ENCODE measurements around the gene DLGAP1. TPM values are rescaled to one million over a fixed set of nuclear protein-coding genes. Genes with fewer than 3 reads are reported as not detected.

Gene DLGAP1
- total and polyA plus RNA-seq, 2 donors = 0.24 to 0.41 TPM

DNA sequence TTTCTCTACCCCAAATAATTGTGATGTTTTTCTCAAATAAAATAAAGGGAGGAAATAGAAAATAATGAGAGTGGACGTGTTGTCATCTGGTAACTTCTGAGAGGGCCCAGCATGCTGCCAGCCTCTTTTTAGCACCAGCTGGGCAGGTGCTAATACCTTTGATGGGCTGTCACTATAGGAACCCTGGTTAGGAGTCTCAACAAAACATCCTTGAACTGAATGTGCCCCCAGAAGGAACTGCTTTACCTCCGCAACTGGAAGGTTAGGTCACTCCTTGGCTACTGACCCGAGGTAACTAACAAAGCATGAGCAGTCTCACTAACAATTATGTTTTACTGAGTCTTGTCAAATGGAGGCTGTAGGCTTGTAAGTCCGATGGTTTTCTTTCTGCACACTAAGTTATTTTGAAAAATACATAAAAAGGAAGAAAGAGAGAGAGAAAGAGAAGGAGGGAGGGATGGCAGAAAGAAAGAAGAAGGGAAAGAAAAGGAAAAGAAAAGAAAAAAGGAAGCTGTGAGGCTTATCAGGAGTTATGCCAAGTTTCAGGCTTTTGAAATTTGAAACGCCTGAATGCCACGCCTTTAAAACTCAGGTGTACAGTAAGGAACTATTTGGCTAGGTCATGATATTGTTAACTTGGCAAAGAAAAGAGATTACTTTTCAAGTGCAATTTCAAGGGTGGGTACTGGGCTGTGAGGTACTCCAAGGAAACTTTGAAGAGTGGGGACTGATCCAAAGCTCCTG lies 914.1 kb downstream of the DLGAP1 start:
- WGBS = 88% methylated on average over 6 of the region's 6 CpGs
- no peak for DNase-seq (ENCODE audit: low read depth in 6 of 9, low spot score in 9 of 9)
- no peaks in the 10 kb centered on the region for H3K36me3 ChIP-seq (ENCODE audit: control insufficient read depth in 2 of 2, insufficient read depth in 2 of 2, low read length in 1 of 2)
- H3K27ac ChIP-seq (ENCODE audit: low read depth in 1 of 2, low read length in 1 of 2) = no peak overlapping the region
- no peak overlapping the region for H3K4me3 ChIP-seq (ENCODE audit: low read length in 2 of 2)
- H3K9me3 ChIP-seq (ENCODE audit: control insufficient read depth in 2 of 2, insufficient read depth in 1 of 2, low read length in 1 of 2) = no peaks in the 10 kb centered on the region
- no peaks in the 10 kb centered on the region for H3K27me3 ChIP-seq (ENCODE audit: control insufficient read depth in 2 of 2, insufficient read depth in 1 of 2, low read length in 1 of 2)
- H3K4me1 ChIP-seq (ENCODE audit: control insufficient read depth in 2 of 2, insufficient read depth in 2 of 2, low read length in 2 of 2) = peaks cover 0 to 2% of the 10 kb centered on the region in 2 donors

DNA sequence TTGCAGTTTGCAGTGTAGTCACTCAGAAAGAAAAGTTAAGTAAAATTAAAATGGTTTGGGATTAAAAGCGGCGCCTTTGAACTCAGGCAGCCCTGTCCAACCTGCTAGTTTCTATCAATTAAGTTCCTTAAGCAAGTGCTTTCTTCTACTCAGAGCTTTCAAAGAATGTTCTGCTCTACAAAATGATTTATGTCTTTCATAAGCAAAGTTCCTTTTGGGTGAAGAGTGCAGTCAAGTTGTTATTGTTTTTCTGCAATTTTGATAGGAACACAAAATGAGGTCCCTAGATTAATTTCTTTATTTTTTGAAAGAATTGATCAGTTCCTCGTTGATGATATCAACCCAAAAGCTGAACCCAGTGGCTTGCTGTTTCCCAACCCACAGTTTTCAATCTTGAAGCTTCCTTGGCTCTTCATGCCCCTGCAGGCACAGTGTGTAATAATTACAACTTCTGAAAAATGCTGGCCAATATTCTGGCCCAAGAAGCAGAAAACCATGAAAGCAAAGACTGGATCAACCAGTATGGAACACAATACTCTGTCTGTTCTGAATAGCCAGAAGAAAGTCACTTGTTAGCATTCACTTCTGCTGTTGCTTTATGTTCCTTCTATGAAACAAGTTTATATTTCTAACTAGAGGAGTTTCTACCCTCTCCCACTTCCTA lies 916.0 kb downstream of the DLGAP1 start:
- no peaks in the 10 kb centered on the region for H3K9me3 ChIP-seq (ENCODE audit: control insufficient read depth in 2 of 2, insufficient read depth in 1 of 2, low read length in 1 of 2)
- no peak overlapping the region for H3K4me3 ChIP-seq (ENCODE audit: low read length in 2 of 2)
- H3K4me1 ChIP-seq (ENCODE audit: control insufficient read depth in 2 of 2, insufficient read depth in 2 of 2, low read length in 2 of 2) = peaks cover 0 to 2% of the 10 kb centered on the region in 2 donors
- H3K27ac ChIP-seq (ENCODE audit: low read depth in 1 of 2, low read length in 1 of 2) = peak overlapping the region in 1 of 2 donors; percentile 3
- no peak for DNase-seq (ENCODE audit: low read depth in 6 of 9, low spot score in 9 of 9)
- WGBS = 72% methylated on average over 3 of the region's 3 CpGs
- no peaks in the 10 kb centered on the region for H3K36me3 ChIP-seq (ENCODE audit: control insufficient read depth in 2 of 2, insufficient read depth in 2 of 2, low read length in 1 of 2)
- no peaks in the 10 kb centered on the region for H3K27me3 ChIP-seq (ENCODE audit: control insufficient read depth in 2 of 2, insufficient read depth in 1 of 2, low read length in 1 of 2)

DNA sequence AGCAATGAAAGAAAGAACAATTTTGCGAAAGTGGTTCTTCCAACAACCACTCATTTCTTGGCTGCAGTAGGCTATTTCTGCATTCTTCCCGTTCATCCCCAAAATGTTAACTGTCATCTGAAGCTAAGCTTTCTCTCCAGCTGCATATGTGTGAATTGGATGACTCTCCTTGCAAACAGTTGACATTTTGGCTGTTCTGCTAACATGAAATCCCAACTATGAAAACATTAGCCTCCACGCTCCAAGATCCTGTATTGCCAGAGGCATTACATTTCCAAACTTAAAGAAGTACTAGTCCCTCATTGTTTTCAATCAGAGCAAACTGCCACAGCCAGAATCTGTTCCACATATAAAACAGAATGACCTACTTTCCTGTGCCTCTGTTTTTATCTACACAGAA lies 916.7 kb downstream of the DLGAP1 start:
- no peak overlapping the region for H3K4me3 ChIP-seq (ENCODE audit: low read length in 2 of 2)
- WGBS = 91% methylated on average over 3 of the region's 3 CpGs
- H3K36me3 ChIP-seq (ENCODE audit: control insufficient read depth in 2 of 2, insufficient read depth in 2 of 2, low read length in 1 of 2) = no peaks in the 10 kb centered on the region
- DNase-seq (ENCODE audit: low read depth in 6 of 9, low spot score in 9 of 9) = peak in 1 of 9 donors; percentile 6
- H3K27me3 ChIP-seq (ENCODE audit: control insufficient read depth in 2 of 2, insufficient read depth in 1 of 2, low read length in 1 of 2) = no peaks in the 10 kb centered on the region
- no peaks in the 10 kb centered on the region for H3K9me3 ChIP-seq (ENCODE audit: control insufficient read depth in 2 of 2, insufficient read depth in 1 of 2, low read length in 1 of 2)
- H3K4me1 ChIP-seq (ENCODE audit: control insufficient read depth in 2 of 2, insufficient read depth in 2 of 2, low read length in 2 of 2) = peaks cover 0 to 2% of the 10 kb centered on the region in 2 donors
- H3K27ac ChIP-seq (ENCODE audit: low read depth in 1 of 2, low read length in 1 of 2) = peak overlapping the region in 1 of 2 donors; percentile 3

DNA sequence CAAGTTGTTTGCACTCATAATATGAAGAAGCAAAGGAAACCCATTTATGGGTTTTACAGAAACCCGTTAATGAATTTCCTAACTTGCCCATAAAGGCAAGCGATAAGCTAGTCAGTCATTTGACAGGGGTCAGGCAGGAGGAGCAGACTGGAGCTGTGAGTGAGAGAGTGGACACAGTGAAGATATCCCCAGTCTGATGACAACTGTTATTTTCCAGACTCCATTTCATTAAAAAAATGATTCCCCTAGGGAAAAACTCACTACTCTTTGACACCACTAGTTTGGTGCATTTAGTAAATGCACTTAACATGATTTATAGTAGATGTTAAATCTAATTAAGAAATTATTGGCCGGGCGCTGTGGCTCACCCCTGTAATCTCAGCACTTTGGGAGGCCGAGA lies 924.3 kb downstream of the DLGAP1 start:
- Histone ChIP-seq H3K27ac (ENCODE audit: low read depth in 1 of 2, low read length in 1 of 2) (no peak overlapping the region), H3K36me3 (ENCODE audit: control insufficient read depth in 2 of 2, insufficient read depth in 2 of 2, low read length in 1 of 2) (no peaks in the 10 kb centered on the region), H3K4me1 (ENCODE audit: control insufficient read depth in 2 of 2, insufficient read depth in 2 of 2, low read length in 2 of 2) (peaks cover 0 to 5% of the 10 kb centered on the region in 2 donors), H3K27me3 (ENCODE audit: control insufficient read depth in 2 of 2, insufficient read depth in 1 of 2, low read length in 1 of 2) (no peaks in the 10 kb centered on the region), H3K4me3 (ENCODE audit: low read length in 2 of 2) (no peak overlapping the region), H3K9me3 (ENCODE audit: control insufficient read depth in 2 of 2, insufficient read depth in 1 of 2, low read length in 1 of 2) (no peaks in the 10 kb centered on the region)
- no peak for DNase-seq (ENCODE audit: low read depth in 6 of 9, low spot score in 9 of 9)
- WGBS = 98% methylated on average over 5 of the region's 5 CpGs

DNA sequence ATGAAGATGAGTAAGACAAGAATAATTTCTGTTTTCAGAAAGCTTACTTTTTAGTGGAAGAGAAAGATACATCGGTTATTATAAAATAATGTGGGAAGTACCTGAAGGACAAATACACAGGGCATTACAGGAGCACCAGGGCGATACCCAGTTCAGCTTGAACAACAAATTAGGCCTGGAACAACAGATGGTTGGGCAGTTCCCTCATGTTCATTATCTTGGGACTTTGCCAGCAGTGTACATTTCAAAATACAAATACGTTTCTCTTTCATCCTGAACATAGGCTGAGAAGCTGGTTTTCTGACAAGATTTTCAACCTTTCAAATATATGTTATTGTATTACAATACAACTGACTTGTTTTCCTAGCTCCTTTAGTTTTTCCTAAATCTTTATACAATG lies 925.5 kb downstream of the DLGAP1 start:
- H3K27ac ChIP-seq (ENCODE audit: low read depth in 1 of 2, low read length in 1 of 2) = no peak overlapping the region
- H3K27me3 ChIP-seq (ENCODE audit: control insufficient read depth in 2 of 2, insufficient read depth in 1 of 2, low read length in 1 of 2) = no peaks in the 10 kb centered on the region
- H3K4me3 ChIP-seq (ENCODE audit: low read length in 2 of 2) = no peak overlapping the region
- H3K4me1 ChIP-seq (ENCODE audit: control insufficient read depth in 2 of 2, insufficient read depth in 2 of 2, low read length in 2 of 2) = peaks cover 0 to 8% of the 10 kb centered on the region in 2 donors
- 76% methylated on average over 3 of the region's 3 CpGs for WGBS
- H3K9me3 ChIP-seq (ENCODE audit: control insufficient read depth in 2 of 2, insufficient read depth in 1 of 2, low read length in 1 of 2) = no peaks in the 10 kb centered on the region
- DNase-seq (ENCODE audit: low read depth in 6 of 9, low spot score in 9 of 9) = no peak
- no peaks in the 10 kb centered on the region for H3K36me3 ChIP-seq (ENCODE audit: control insufficient read depth in 2 of 2, insufficient read depth in 2 of 2, low read length in 1 of 2)

DNA sequence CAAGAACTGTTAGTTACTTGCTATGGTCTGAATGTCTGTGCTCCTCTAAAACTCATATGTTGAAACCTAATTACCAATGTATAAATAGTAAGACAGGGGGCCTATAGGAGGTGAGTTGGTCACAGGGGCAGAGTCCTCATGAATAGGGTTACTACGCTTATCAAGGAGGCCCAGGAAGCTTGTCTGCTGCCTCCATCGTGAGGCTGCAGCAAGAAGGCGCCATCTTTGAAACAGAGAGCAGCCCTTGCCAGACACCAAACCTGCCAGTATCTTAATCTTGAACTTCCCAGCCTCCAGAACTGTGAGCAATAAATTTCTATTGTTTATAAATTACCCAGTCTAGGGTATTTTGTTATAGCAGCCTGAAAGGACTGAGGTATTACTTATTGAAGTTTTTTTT lies 926.0 kb downstream of the DLGAP1 start:
- 98% methylated on average over 3 of the region's 3 CpGs for WGBS
- H3K36me3 ChIP-seq (ENCODE audit: control insufficient read depth in 2 of 2, insufficient read depth in 2 of 2, low read length in 1 of 2) = no peaks in the 10 kb centered on the region
- no peak overlapping the region for H3K27ac ChIP-seq (ENCODE audit: low read depth in 1 of 2, low read length in 1 of 2)

DNA sequence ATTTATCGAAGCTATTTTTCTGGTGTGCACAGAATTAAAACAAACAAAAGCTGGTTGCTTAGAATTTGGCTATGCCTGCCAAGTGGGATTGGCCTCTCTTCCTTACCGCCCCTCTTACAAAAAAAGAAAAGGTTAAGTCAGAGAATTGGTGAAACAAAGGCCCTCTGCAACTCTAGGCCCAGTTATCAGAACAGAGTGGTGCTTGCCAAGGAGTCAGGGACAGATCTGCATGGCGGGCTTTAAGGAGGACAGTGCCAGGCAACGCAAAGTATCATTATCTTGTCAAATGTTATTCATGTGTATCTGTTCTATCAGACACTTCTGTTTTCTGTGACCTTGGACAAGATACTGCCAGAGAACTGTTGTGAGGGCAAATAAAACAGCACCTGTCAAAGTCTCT lies 926.9 kb downstream of the DLGAP1 start:
- DNase-seq (ENCODE audit: low read depth in 6 of 9, low spot score in 9 of 9) = no peak
- WGBS = 74% methylated on average over 4 of the region's 4 CpGs
- no peak overlapping the region for H3K27ac ChIP-seq (ENCODE audit: low read depth in 1 of 2, low read length in 1 of 2)
- H3K27me3 ChIP-seq (ENCODE audit: control insufficient read depth in 2 of 2, insufficient read depth in 1 of 2, low read length in 1 of 2) = no peaks in the 10 kb centered on the region
- peaks cover 0 to 8% of the 10 kb centered on the region in 2 donors for H3K4me1 ChIP-seq (ENCODE audit: control insufficient read depth in 2 of 2, insufficient read depth in 2 of 2, low read length in 2 of 2)
- H3K9me3 ChIP-seq (ENCODE audit: control insufficient read depth in 2 of 2, insufficient read depth in 1 of 2, low read length in 1 of 2) = peaks cover 0 to 5% of the 10 kb centered on the region in 2 donors
- no peaks in the 10 kb centered on the region for H3K36me3 ChIP-seq (ENCODE audit: control insufficient read depth in 2 of 2, insufficient read depth in 2 of 2, low read length in 1 of 2)
- H3K4me3 ChIP-seq (ENCODE audit: low read length in 2 of 2) = no peak overlapping the region

More for the DNA sequence above, 926.0 kb downstream of the DLGAP1 start:
- H3K4me3 ChIP-seq (ENCODE audit: low read length in 2 of 2) = no peak overlapping the region
- H3K27me3 ChIP-seq (ENCODE audit: control insufficient read depth in 2 of 2, insufficient read depth in 1 of 2, low read length in 1 of 2) = no peaks in the 10 kb centered on the region
- H3K9me3 ChIP-seq (ENCODE audit: control insufficient read depth in 2 of 2, insufficient read depth in 1 of 2, low read length in 1 of 2) = peaks cover 0 to under 1% of the 10 kb centered on the region in 2 donors
- DNase-seq (ENCODE audit: low read depth in 6 of 9, low spot score in 9 of 9) = no peak
- peaks cover 0 to 8% of the 10 kb centered on the region in 2 donors for H3K4me1 ChIP-seq (ENCODE audit: control insufficient read depth in 2 of 2, insufficient read depth in 2 of 2, low read length in 2 of 2)

DNA sequence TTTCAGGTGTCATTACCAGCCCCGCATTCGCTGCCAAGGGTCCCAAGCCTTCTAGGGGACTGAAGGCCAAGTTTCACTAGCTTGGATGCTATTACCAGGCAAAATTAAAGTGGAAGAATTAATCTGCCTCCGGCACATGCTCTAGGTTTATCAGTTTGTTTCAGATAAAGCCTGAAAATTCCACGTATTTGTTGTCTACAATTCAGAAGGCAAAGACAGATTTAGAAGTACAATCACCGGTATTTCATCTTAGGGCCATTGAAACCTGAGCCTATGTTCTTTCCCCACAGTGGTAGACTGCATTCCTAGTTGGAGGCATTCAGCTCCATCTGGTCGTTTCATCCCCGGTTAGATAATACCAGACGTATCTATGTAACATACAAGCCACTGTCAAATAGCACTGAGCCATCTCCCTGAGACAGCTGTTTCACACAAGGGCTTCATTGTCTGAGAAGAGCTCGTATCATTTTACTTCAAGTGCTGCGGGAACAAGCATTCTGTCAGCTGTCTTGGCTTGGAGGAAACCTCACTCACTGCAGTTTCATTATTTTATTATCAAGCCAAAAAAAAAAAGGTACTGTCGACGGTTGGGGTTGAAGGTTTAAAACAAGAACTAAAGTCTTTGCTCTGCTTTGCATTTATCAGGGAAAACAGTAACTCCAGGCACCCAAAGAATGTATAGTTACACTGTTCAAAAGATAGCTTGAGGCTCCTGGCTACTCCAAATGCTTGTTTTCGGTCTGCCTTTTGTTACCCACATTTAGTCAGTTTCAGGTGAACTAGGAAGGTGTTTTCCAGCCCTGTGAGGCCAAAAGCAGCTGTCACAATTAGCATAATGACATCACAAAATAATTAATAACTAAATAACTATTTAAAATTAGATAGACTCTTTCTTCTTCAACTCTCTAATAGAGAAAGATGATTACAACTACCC lies 928.4 kb downstream of the DLGAP1 start:
- H3K4me3 ChIP-seq (ENCODE audit: low read length in 2 of 2) = no peak overlapping the region
- peak overlapping the region in 1 of 2 donors; percentile 4 for H3K27ac ChIP-seq (ENCODE audit: low read depth in 1 of 2, low read length in 1 of 2)
- H3K27me3 ChIP-seq (ENCODE audit: control insufficient read depth in 2 of 2, insufficient read depth in 1 of 2, low read length in 1 of 2) = no peaks in the 10 kb centered on the region
- H3K9me3 ChIP-seq (ENCODE audit: control insufficient read depth in 2 of 2, insufficient read depth in 1 of 2, low read length in 1 of 2) = peaks cover 0 to 5% of the 10 kb centered on the region in 2 donors
- H3K4me1 ChIP-seq (ENCODE audit: control insufficient read depth in 2 of 2, insufficient read depth in 2 of 2, low read length in 2 of 2) = peaks cover 0 to 8% of the 10 kb centered on the region in 2 donors
- H3K36me3 ChIP-seq (ENCODE audit: control insufficient read depth in 2 of 2, insufficient read depth in 2 of 2, low read length in 1 of 2) = no peaks in the 10 kb centered on the region
- WGBS = 53% methylated on average over 13 of the region's 13 CpGs
- DNase-seq (ENCODE audit: low read depth in 6 of 9, low spot score in 9 of 9) = peak in 1 of 9 donors; percentile 28

Data from thymus (tissue), 11 donors.